HepG2 (cell line): ENCODE data around the gene IGLL1. TPM values are rescaled to one million over a fixed set of nuclear protein-coding genes. Genes with fewer than 3 reads are reported as not detected.

Experiments
- ATAC-seq: fragments of 200-7000 bp; cut with Tn5 transposase; 3 replicates; pipeline ENCODE4 v1.9.1; 2020; ENCODE audit warnings: mild to moderate bottlenecking, moderate library complexity
- BruUV-seq: library from RNA; stranded (reverse); fragments of 400-500 nt; replicated peaks from 2 replicates; lab custom pipeline; 2021; lab: Mats Ljungman, UMichigan
- CTCF ChIA-PET: fragments of 300-600 bp; formaldehyde crosslinking; extraction: SDS; loops from one replicate; lab custom pipeline; 2021; ENCODE audit warnings: low total read pairs, inconsistent platforms, low intra/inter-chr PET ratio; lab: Yijun Ruan, JAX
- POLR2A ChIA-PET: fragments of 350-600 bp; sonication (Branson Sonifier 250); formaldehyde crosslinking; loops from one replicate; lab custom pipeline; 2020; ENCODE audit warnings: antibody characterized with exemption, inconsistent platforms; lab: Yijun Ruan, JAX
- DNase-seq: peaks from one replicate; pipeline ENCODE4 v3.0.0-alpha.2; 2015; ENCODE audit warnings: low spot score
- FAIRE-seq: peaks from 3 replicates; lab custom pipeline; 2011; peaks lifted over from hg19 to GRCh38; lab: Jason Lieb, UNC
- H2AFZ ChIP-seq: one replicate; pipeline ENCODE4 v1.6.1; 2011; ENCODE audit warnings: low read length, inconsistent platforms
- H3K27ac ChIP-seq: fragments of 300-600 bp; 3 replicates; pipeline ENCODE4 v1.8.0; 2011; ENCODE audit warnings: mixed run types, mild to moderate bottlenecking, mixed read lengths, low read length, inconsistent platforms; ENCODE audit not compliant: insufficient read depth; ENCODE audit errors: extremely low read length
- H3K27me3 ChIP-seq, 2 experiments: fragments of 200-600 bp in 1 of 2; 2 replicates in 1 of 2; 3 replicates in 1 of 2; pipeline versions ENCODE4 v1.6.0 to v1.8.0; 2011; ENCODE audit warnings: low read length in 2 of 2, mild to moderate bottlenecking in 2 of 2, moderate library complexity in 2 of 2, inconsistent platforms in 1 of 2; ENCODE audit not compliant: insufficient read depth in 2 of 2, control insufficient read depth in 1 of 2
- H3K36me3 ChIP-seq, 2 experiments: fragments of 200-600 bp in 1 of 2; replicated peaks in 1 of 2; 2 replicates in 1 of 2; 3 replicates in 1 of 2; pipeline versions ENCODE4 v1.5.1 to v1.8.0; 2011; ENCODE audit warnings: low read length in 2 of 2, inconsistent platforms in 1 of 2; ENCODE audit not compliant: insufficient read depth in 2 of 2, control insufficient read depth in 1 of 2
- H3K4me1 ChIP-seq: 2 replicates; pipeline ENCODE4 v1.5.1; 2012; ENCODE audit warnings: low read length, inconsistent platforms; ENCODE audit not compliant: insufficient read depth
- H3K4me2 ChIP-seq: 2 replicates; pipeline ENCODE4 v1.6.0; 2011; ENCODE audit warnings: low read depth, low read length, inconsistent platforms
- H3K4me3 ChIP-seq, 3 experiments: fragments of 200-600 bp in 1 of 3; sonication (generic), shearing (Covaris generic) in 1 of 3; replicated peaks in 1 of 3; 2 replicates each; pipeline ENCODE4 v1.5.1; 2011 to 2016; ENCODE audit warnings: low read length in 3 of 3, inconsistent platforms in 2 of 3, low read depth in 2 of 3, mild to moderate bottlenecking in 2 of 3, control low read depth in 1 of 3, mixed read lengths in 1 of 3; ENCODE audit not compliant: insufficient read depth in 1 of 3
- H3K79me2 ChIP-seq: one replicate; pipeline ENCODE4 v1.6.1; 2011; ENCODE audit warnings: low read length, inconsistent platforms; ENCODE audit not compliant: insufficient read depth
- H3K9ac ChIP-seq: 2 replicates; pipeline ENCODE4 v1.6.0; 2011; ENCODE audit warnings: mild to moderate bottlenecking, low read depth, low read length, inconsistent platforms; ENCODE audit not compliant: insufficient read depth
- H3K9me3 ChIP-seq: 2 replicates; pipeline ENCODE4 v1.5.1; 2012; ENCODE audit warnings: mild to moderate bottlenecking, low read length
- H4K20me1 ChIP-seq: 2 replicates; pipeline ENCODE4 v1.6.0; 2011; ENCODE audit warnings: inconsistent platforms, mild to moderate bottlenecking, low read length, moderate library complexity; ENCODE audit not compliant: insufficient read depth
- ATAD3A ChIP-seq: sonication (generic); formaldehyde crosslinking; IDR thresholded peaks from 2 replicates; pipeline ENCODE4 v1.4.0; 2020; ENCODE audit warnings: missing genetic modification reagents
- FUBP1 ChIP-seq: sonication (generic); formaldehyde crosslinking; IDR thresholded peaks from 2 replicates; pipeline ENCODE4 v1.5.1; 2020; ENCODE audit warnings: missing genetic modification reagents, mild to moderate bottlenecking, borderline replicate concordance
- KDM2A ChIP-seq: sonication (generic); formaldehyde crosslinking; IDR thresholded peaks from 2 replicates; pipeline ENCODE4 v1.4.0; 2020; ENCODE audit warnings: low read depth, missing genetic modification reagents, borderline replicate concordance
- MEF2D ChIP-seq: sonication (generic); formaldehyde crosslinking; IDR thresholded peaks from 2 replicates; pipeline ENCODE4 v1.5.1; 2020; ENCODE audit warnings: mild to moderate bottlenecking, missing genetic modification reagents
- NFKB2 ChIP-seq: sonication (generic); formaldehyde crosslinking; IDR thresholded peaks from 2 replicates; pipeline ENCODE4 v1.4.0; 2020; ENCODE audit warnings: missing genetic modification reagents, borderline replicate concordance
- NPAS2 ChIP-seq: sonication (generic); formaldehyde crosslinking; IDR thresholded peaks from 2 replicates; pipeline ENCODE4 v1.8.0; 2022; ENCODE audit warnings: mild to moderate bottlenecking, missing genetic modification reagents, borderline replicate concordance
- PLSCR1 ChIP-seq: sonication (generic); formaldehyde crosslinking; IDR thresholded peaks from 2 replicates; pipeline ENCODE4 v1.5.0; 2020; ENCODE audit warnings: missing genetic modification reagents, mild to moderate bottlenecking, borderline replicate concordance
- PTBP1 ChIP-seq: fragments of 200-400 bp; formaldehyde crosslinking; IDR thresholded peaks from 2 replicates; pipeline ENCODE4 v1.6.1; 2018; ENCODE audit warnings: low read length, low read depth; ENCODE audit not compliant: poor library complexity, severe bottlenecking
- SALL1 ChIP-seq: sonication (generic); formaldehyde crosslinking; IDR thresholded peaks from 2 replicates; pipeline ENCODE4 v1.8.0; 2022; ENCODE audit warnings: mild to moderate bottlenecking, missing genetic modification reagents
- SAP130 ChIP-seq: IDR thresholded peaks from 2 replicates; pipeline ENCODE4 v1.6.1; 2016; ENCODE audit warnings: low read depth
- ZNF615 ChIP-seq: sonication (generic); formaldehyde crosslinking; IDR thresholded peaks from 2 replicates; pipeline ENCODE4 v1.5.0; 2020; ENCODE audit warnings: mild to moderate bottlenecking, missing genetic modification reagents, borderline replicate concordance
- ZXDC ChIP-seq: sonication (generic); formaldehyde crosslinking; IDR thresholded peaks from 2 replicates; pipeline ENCODE4 v1.5.0; 2020; ENCODE audit warnings: mild to moderate bottlenecking, missing genetic modification reagents
- WGBS: methylation state at CpG from one replicate; pipeline ENCODE4 v1.1.6; 2017; ENCODE audit warnings: low lambda C conversion rate; 5-methylcytosine and 5-hydroxymethylcytosine counted together
- in situ Hi-C: cut with HindIII; loops from 2 replicates; pipeline ENCODE4 v1.10.0; 2017; ENCODE audit warnings: low pct_unique_long_range_greater_than_20kb; ENCODE audit not compliant: extremely low pct_ligation_motif_present
- intact Hi-C: fragments of 100-400 bp; cut with micrococcal nuclease; formaldehyde crosslinking; loops from one replicate; pipeline ENCODE4 v1.10.0; 2022; ENCODE audit not compliant: unreplicated experiment
- polyA plus RNA-seq, 8 experiments: library from polyadenylated mRNA; depleted of rRNA in 3 of 8; stranded (reverse) in 7 of 8; unstranded in 1 of 8; fragments of >200 nt; fragmentation: Illumina TruSeq in 4 of 8; extraction: Trizol in 4 of 8; gene quantifications; 2 replicates each; pipeline versions ENCODE4 v1.2.1 to v1.2.3, GENCODE V29; 2011 to 2016; ENCODE audit warnings: low read depth in 4 of 8, missing spikeins in 1 of 8, mixed read lengths in 1 of 8; ENCODE audit not compliant: insufficient read depth in 1 of 8
- total RNA-seq, 5 experiments: library from RNA; depleted of rRNA; stranded (reverse); fragments of >200 nt; fragmentation: Illumina TruSeq; extraction: Trizol; gene quantifications; 2 replicates each; pipeline ENCODE4 v1.2.3, GENCODE V29; 2016; ENCODE audit warnings: low read depth in 1 of 5

IGLL1 gene
- total and polyA plus RNA-seq, 2 of the 13 experiments (the other 11 are each of a cell fraction or from before 2014, with no cell fraction given): not detected

- TF ChIP-seq KDM2A (CRISPR knock-in tag): no peak
Measured at GRCh38 chr22:23579280-23579679, 810 bp downstream of the IGLL1 start (continued).

DNA sequence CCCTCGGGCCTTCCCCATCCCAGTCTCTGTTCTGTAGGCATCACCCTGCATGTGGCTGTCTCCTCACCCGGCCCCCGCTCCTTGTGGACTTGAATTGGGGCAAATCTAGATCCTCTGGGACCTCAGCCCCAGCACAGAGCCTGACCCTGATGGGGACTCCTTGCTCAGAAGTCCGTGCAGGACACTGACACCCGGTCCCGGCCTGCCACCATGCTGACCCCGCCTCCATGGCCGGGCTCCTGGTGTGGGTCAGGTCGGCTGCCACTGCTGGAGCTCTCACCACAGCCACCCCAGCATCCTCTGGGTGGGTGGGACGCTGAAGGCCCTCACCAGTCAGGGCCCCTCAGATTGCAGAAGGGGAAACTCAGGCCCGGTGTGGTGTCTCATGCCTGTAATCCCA lies 1.8 kb downstream of the IGLL1 start:
- ChIA-PET POLR2A (no interaction called here), CTCF (no interaction called here)
- no peak overlapping the region for H3K4me3 ChIP-seq
- no peaks in the 10 kb centered on the region for H3K4me1 ChIP-seq
- WGBS: 23% methylated on average over 4 of the region's 11 CpGs
- no peaks in the 10 kb centered on the region for H4K20me1 ChIP-seq
- no peak overlapping the region for H2AFZ ChIP-seq
- H3K36me3 ChIP-seq: no peaks in the 10 kb centered on the region
- no peak for FAIRE-seq
- H3K4me2 ChIP-seq: no peak overlapping the region
- H3K27me3 ChIP-seq: peaks cover 3 to 15% of the 10 kb centered on the region in 2 experiments; a peak in 3 of 5 replicates
- ATAC-seq: no peak
- no peak overlapping the region for H3K9ac ChIP-seq
- in situ Hi-C loops (loop anchor here (25.0 kb wide), 1 partner anchor 91 kb away; no protein-coding TSS in a partner anchor), intact Hi-C loops (no loop called here)
- no peaks in the 10 kb centered on the region for H3K9me3 ChIP-seq
- no peaks in the 10 kb centered on the region for H3K79me2 ChIP-seq
- H3K27ac ChIP-seq: no peak overlapping the region
- no peak for TF ChIP-seq SALL1 (CRISPR knock-in tag)
- TF ChIP-seq NPAS2: no peak
- no peak for TF ChIP-seq SAP130 (CRISPR knock-in tag)
- no peak for TF ChIP-seq PLSCR1 (CRISPR knock-in tag)
- no peak for TF ChIP-seq ZXDC (CRISPR knock-in tag)
- no peak for TF ChIP-seq ZNF615 (CRISPR knock-in tag)
- TF ChIP-seq NFKB2 (CRISPR knock-in tag): no peak
- no peak for TF ChIP-seq FUBP1 (CRISPR knock-in tag)
- no peak for TF ChIP-seq ATAD3A
- no peak for TF ChIP-seq PTBP1
- TF ChIP-seq MEF2D: no peak
- no TSS peak for BruUV-seq
- no peak for DNase-seq
